Measurements from ENCODE around the gene ARHGEF17.

ARHGEF17 gene

DNA sequence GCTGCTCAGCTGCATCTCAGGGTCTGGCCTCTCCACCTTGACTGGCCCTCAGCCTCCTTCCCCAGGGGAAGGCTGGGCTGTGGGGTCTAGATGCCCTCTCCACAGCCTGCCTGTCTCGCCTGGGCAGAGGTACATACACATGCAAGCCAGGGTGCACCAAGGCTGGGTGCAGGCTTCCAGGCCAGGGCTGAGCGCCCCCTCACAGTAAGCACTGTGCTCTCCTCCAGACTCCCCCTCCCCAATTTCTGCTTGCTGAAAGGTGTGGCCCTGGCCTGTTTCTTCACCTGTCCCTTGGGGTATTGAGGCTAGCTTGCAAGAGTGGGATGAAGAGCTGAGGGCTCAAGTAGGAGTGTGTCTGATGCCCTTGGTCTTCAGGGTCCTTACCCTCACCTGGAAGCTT, 90.6 kb downstream of the ARHGEF17 start:
- no peak for TF ChIP-seq ZNF274 (IDR thresholded peaks at IDR 0.05; ENCODE audit: low read depth, low read length)
- H3K4me3 ChIP-seq (ENCODE audit: low read length): no peak overlapping the region

DNA sequence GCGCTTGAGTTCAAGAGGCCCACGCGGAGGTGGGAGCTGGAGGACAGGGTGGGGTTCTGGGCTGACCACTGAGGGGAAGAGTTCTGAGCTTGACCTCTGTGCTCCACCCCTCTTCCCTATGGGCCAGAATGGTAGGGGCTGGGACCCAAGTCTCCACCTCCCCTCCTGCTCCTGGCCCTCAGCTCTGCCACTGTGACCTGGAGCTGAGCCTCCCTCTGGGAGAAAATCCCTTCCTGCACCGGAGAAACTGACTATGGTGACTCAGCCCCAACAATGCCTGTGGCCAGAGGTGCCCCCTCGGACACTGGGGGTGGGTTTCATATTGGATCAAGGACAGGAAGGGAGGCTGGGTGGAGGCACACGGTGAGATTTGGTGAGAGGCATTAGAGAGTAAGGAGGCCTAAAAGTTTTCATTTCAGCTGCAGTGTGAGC, 91.1 kb downstream of the ARHGEF17 start:
- TF ChIP-seq ZNF274 (IDR thresholded peaks at IDR 0.05; ENCODE audit: low read depth, low read length): no peak
- H3K4me3 ChIP-seq (ENCODE audit: low read length): no peak overlapping the region

DNA sequence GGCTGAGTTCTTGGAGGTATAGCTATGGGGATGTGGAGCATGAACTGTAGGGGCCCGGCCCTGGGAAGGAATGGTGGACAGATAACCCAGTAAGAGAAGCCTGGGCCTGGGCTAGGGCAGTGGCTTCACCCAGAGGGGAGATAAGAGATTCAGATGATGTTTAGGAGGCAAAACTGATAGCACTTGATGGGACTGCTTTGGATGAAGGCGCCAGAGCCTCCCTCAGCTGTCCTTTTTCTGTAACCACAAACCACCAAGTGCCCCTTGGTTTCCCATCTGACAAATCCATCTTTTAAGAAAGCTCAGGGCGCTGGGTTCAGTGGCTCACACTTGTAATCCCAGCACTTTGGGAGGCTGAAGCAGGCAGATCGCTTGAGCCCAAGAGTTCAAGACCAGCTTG, 91.6 kb downstream of the ARHGEF17 start:
- no peak for TF ChIP-seq ZNF274 (IDR thresholded peaks at IDR 0.05; ENCODE audit: low read depth, low read length)
- H3K4me3 ChIP-seq (ENCODE audit: low read length): no peak overlapping the region

DNA sequence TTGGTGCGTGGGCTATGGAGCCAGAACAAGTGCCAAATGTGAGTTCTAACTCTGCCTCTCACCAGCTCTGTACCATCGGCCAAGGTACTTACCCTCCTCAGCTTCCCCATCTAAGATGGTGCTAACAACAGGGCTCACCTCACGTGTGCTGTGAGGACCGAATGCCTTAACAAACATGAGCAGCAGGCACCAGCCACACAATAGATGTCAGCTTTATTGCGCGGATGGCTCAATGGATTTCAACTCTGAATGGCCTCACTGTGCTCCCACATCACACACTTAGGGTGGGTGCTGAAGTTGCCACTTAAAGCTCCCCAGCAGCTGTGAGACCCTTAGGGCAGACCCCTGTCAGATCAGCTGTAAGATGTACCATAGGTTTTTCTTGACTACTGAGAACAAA, 92.2 kb downstream of the ARHGEF17 start:
- H3K4me3 ChIP-seq (ENCODE audit: low read length): no peak overlapping the region

DNA sequence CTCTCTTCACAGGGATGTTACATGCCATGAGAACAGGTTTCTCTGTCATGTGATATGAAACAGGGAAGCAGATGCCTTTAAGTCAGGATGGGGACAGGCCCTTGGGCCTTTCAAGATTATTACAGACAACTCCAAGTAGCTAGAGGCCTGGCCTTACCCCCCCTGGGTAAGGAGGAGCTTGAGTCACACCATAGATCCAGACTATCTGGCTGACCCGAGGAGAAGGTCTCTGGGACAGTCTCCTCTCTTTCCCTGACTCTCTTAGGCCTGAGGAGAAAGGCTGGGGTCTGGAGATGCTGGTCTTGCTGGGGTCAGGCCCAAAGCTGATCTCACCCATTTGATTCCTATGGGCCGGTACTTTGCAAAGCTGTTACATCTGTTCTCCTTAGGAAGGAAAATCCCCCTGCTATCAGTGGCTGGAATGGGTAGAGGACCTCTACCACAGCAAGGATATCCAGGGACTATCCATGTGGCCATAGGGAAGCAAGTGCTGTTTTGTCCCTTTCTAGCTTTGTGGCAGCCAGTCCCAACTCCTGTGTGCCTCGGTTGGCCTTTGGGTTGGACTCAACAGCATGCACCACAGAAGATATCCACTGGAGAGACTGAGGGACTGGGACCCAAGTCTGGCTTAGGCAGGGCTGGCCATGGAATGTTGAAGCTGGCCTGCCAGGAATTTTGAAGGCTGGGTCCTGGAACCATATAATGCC, 93.3 kb downstream of the ARHGEF17 start:
- no peak overlapping the region for H3K4me3 ChIP-seq (ENCODE audit: low read length)
- no peak for TF ChIP-seq ZNF274 (IDR thresholded peaks at IDR 0.05; ENCODE audit: low read depth, low read length)

More for the DNA sequence above, 92.2 kb downstream of the ARHGEF17 start:
- TF ChIP-seq ZNF274 (IDR thresholded peaks at IDR 0.05; ENCODE audit: low read depth, low read length): no peak

DNA sequence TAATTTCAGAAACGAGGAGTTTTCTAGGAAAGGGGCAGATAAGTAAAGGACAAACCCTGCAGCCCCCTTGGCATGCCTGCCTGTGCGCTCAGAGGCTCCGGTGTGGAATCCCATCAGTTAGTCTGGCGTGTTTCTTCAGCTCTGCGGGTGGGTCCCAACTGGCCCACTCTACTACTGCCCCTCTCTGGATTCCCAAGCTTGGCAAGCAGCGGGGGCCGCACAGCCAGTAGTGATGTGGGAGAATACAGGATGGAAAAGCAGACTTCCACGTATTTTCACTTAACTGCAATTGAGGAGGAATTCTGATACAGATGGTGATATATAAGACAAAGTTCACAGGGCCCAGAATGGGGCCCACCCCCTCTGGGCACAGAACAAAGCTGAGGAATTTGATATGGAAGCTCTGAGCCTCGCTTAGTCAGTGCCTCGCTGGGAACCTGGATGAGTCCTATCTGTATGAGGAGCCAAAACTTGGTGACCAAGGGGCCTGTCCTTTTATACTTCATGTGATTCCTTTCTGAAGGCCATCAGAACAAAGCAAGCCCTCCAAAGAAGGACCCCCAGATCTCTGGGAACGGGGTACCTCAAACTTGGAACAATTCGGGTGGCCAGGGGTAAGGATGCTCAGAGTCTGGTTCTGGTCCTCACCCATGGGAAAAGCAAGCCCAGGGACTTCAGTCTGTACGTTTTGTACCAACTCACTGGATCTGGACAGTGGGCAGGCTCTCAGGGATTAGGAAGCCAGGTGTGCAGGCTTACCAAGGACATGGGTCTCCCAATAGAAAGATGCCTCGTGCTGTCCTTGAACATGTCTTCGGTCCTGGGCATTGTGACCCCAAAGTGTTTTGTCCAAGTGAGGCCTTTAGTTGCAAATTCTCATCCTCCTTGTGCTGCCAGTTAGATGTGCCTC, 94.1 kb downstream of the ARHGEF17 start:
- no peak for TF ChIP-seq ZNF274 (IDR thresholded peaks at IDR 0.05; ENCODE audit: low read depth, low read length)
- no peak overlapping the region for H3K4me3 ChIP-seq (ENCODE audit: low read length)

DNA sequence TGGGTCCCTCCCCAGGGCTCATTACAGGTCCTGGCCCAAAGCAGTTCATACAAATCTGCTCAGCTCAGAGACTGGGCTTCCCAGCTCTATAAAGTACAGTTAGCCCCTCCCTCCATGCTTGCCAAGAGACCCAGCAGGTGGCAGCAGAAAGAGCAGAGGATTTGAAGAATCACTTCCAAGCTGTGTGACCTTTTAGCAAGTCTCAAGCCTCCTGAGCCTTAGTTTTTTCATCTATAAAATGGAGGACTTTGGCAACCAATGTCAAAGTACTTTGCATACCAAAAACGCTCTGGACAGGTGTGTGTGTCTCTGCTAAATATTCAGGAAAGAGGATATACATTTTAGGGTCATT, 94.7 kb downstream of the ARHGEF17 start:
- TF ChIP-seq ZNF274 (IDR thresholded peaks at IDR 0.05; ENCODE audit: low read depth, low read length): no peak

DNA sequence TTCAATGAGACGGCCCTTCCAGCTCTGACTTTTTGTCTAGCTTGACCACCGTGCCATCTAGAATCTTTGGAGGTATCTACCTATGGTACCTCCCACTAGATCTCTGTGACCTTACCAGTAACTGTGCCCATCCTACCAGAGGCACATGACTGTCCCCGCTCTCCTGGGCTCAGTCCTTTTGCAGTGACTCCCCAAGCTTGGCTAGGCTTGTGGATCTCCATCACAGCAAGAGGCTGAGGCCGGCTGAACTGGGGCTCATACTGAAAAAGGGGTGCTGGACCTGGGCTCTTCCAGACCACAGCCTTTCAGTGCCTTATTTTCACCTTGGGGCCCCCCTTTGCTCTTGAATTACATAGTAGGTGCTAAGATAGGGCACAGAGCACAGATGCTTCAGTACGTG, 95.5 kb downstream of the ARHGEF17 start:
- no peak overlapping the region for H3K4me3 ChIP-seq (ENCODE audit: low read length)

More for the DNA sequence above, 94.7 kb downstream of the ARHGEF17 start:
- H3K4me3 ChIP-seq (ENCODE audit: low read length): no peak overlapping the region

DNA sequence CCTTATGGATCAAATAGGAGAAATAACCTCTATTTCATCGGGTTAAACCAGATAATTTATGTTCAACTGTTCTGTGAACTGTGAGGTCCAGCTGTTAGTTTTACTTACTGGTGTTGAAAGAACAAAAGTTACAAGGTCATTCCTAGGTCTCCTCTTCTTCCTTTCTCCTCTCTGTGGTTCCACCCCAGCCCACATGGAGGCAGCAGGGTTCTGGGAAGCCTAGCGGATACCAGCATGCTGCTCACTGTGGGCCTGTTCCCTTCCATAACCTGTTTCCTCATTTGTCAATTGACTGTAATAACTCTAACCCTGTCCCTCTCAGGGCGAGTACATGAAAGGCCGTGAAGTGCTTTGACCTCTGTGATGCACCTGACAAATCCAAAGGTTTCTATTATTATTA, 96.0 kb downstream of the ARHGEF17 start:
- no peak overlapping the region for H3K4me3 ChIP-seq (ENCODE audit: low read length)
- no peak for TF ChIP-seq ZNF274 (IDR thresholded peaks at IDR 0.05; ENCODE audit: low read depth, low read length)

More for the DNA sequence above, 95.5 kb downstream of the ARHGEF17 start:
- no peak for TF ChIP-seq ZNF274 (IDR thresholded peaks at IDR 0.05; ENCODE audit: low read depth, low read length)

DNA sequence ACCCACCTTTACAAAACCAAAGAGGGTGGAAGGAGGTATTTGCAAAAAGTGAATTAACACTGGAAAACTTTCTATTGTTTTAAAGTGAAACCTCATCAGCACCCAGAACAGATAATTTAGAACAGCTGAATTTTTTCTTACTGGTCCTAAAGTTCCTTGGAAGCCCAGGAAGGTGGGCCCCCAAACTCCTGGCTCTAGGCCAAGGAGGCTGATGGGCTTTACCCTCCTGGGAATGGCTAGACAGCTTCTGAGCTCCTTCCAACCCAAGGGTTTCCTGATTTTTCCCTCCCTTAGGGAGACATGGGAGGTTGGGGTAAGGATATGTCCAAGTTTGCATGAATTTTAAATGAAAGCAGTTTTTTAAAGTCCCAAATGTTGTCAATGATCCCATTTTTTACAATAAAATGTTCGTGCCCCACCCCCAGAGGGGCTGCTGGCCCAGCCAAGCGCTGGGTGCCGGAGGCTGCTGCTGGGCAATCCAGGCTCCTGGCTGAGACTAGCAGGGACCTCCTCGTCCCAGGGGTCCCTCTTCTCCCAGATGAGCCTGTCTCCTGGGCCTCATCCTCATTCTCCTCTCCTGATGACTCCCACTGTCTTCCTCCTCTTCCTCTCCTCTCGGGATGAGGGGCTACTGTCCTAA, 96.5 kb downstream of the ARHGEF17 start:
- no peak overlapping the region for H3K4me3 ChIP-seq (ENCODE audit: low read length)
- no peak for TF ChIP-seq ZNF274 (IDR thresholded peaks at IDR 0.05; ENCODE audit: low read depth, low read length)

DNA sequence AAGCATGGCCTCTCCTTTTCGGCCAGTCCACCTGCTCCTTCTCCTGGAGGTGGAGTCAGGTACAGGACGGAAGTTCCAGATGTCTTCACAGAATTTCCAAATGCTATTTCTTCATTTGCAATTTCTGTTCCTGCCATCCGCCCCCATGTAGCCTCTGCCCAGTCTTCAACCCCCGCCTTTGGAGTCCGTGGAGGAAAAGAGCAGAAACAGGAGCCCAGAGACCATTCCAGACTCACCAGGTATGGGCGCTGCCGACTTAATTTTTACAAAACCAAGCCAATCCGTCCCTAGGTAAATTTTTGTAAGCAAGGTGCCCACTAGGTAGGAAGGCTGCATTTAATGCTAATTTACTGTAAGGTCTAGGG, 97.1 kb downstream of the ARHGEF17 start:
- no peak for TF ChIP-seq ZNF274 (IDR thresholded peaks at IDR 0.05; ENCODE audit: low read depth, low read length)
- H3K4me3 ChIP-seq (ENCODE audit: low read length): no peak overlapping the region

DNA sequence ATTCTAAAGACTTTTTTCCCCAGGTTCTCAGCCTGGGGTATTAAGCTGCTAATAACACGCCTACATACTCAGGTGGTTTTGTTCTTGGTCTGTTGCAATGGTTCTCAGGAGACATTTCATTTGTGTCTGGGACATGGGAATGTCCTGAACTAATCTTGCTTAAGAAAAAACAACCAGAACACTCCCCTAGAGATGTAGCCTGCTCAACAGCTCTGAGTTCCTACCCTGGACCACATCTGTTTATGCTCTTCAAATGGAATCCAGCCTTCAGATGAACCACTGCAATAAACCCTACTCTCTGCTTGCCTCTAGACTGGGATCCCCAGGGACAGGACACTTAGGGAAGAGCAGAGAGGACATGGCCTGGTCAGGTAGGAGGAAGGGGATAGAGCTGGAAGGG, 98.1 kb downstream of the ARHGEF17 start:
- no peak overlapping the region for H3K4me3 ChIP-seq (ENCODE audit: low read length)
- no peak for TF ChIP-seq ZNF274 (IDR thresholded peaks at IDR 0.05; ENCODE audit: low read depth, low read length)

DNA sequence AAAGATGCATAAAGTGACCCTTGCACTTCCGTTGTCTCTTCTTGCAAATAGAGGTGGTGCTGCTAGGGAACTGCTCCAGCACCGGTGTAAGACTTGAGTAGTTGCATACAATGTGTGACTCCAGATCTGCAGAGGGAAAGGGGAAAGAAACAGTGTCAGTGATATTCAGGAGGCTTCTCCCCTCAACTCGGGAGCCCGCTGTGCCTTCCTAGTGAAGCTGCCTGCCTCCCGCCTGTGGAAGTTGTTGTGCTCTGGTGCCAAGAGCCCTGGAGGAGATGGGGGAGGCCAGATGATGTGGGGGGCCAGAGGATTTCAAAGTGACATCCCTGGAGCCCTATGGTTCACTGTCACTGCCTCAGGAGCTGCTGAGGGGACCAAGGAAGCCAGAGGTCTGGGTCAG, 98.5 kb downstream of the ARHGEF17 start:
- no peak for TF ChIP-seq ZNF274 (IDR thresholded peaks at IDR 0.05; ENCODE audit: low read depth, low read length)
- no peak overlapping the region for H3K4me3 ChIP-seq (ENCODE audit: low read length)

DNA sequence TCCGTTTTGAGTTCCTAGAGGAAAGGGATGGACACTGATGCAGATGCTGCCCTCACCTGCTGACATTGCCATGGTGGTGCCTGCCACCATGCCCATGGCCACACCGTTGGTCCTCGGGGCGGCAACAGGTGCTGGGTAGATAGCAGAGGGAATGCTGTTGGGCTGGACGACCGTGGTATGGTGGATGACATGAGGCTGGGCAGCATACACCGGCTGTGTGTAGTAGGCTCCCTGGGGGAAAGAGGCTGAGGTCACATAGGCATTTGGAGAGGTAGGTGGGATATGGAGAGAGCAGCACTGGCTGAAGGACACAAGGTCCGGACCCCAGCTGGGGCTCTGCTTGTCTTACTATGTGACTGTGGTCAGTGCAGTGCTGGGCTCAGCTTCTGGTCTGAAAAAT, 101.4 kb downstream of the ARHGEF17 start:
- TF ChIP-seq ZNF274 (IDR thresholded peaks at IDR 0.05; ENCODE audit: low read depth, low read length): no peak

DNA sequence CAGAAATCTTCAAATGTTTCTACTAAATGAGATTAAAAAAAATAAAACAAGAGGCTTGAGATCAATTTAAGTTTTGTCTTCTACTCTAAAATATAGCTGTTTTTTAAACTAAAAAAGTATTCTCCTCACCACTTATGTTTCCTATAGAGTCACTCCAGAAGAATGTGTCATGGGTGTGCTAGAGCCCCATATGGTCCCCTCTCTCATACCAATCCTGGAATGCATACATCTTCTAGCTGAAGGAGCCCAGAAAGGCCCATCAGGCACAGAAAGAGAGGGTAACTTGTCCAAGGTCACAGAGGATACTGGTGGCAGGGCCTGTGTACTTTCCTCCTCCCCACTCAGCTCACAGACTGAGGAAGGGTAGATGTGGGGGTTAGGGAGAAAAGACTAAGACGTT, 102.6 kb downstream of the ARHGEF17 start:
- H3K4me3 ChIP-seq (ENCODE audit: low read length): no peak overlapping the region
- TF ChIP-seq ZNF274 (IDR thresholded peaks at IDR 0.05; ENCODE audit: low read depth, low read length): no peak

More for the DNA sequence above, 101.4 kb downstream of the ARHGEF17 start:
- no peak overlapping the region for H3K4me3 ChIP-seq (ENCODE audit: low read length)

Measured in GM08714 (cell line).